ENCODE data around the gene DNAJC1.

DNA sequence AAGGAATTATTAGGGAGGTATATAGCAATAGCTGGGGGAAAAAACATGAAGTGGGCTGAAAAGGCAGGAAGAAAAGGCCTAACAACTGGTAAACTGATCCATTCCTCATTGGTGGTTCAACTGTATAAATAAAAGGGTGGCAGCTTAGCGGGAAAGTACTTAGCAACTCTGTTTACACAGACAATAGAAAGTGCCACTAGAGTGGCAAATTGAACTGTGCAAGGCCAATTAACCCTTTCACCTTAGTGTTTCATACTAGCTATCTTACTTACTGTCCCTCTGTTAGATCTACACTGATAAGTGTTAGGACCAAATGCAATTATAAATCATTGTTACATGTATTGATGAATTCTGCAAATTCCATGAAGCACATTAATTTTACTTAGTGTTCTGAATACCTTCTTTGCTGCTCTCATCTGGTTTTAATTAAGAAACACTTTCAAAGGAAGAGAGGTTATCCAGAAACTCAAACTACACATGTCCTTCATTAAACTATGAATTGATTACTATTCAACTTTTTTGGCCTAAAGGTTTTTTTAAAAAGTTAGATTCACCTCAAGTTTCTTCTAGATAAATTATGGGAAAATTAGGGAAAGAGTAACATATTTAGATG is 28.0 kb downstream of the DNAJC1 start:
- no peak for TF ChIP-seq CTCF (IDR thresholded peaks at IDR 0.05)
- TF ChIP-seq SIN3A (IDR thresholded peaks at IDR 0.05; ENCODE audit: borderline replicate concordance, insufficient read depth, low read depth, low read length) = no peak

Measured in Panc1 (cell line).